NCI-H510A treated with DMSO at 0.1 percent for 48 hours (cell line): ENCODE measurements around the gene CASQ1.

Experiments
- DNase-seq: peaks from one replicate; lab custom pipeline; 2025; lab: John Stamatoyannopoulos, UW

CASQ1 gene

GRCh38 chr1:160189649-160190625 lies at the start of gene CASQ1:
Gene CASQ1, plus strand, starts transcription at chr1:160190575. Its CDS starts 177 bp downstream, at chr1:160190752.
- DNase-seq, result no peak

DNA sequence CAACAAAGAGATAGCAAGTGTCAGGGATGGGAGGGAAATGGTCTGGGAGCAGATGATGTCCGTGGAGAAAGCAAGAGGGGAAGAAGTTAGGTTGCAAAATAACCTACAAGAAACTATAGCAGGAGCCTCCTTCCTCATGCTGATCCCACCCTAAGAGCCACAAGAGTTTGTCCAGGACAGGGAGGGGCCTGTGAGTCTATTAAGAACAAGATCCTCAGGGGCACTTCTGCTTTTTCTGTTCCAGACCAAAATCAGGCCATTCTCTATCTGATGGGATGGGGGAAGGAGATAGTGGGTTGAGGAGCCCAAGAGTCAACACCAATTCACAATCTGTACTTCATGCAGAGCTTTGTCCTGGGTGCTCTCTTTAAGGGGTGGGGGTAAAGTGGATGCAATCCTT lies 46.7 kb upstream of the CASQ1 start:
- DNase-seq, result no peak

- DNase-seq, result no peak
Measured at GRCh38 chr1:160144921-160145320, 45.5 kb upstream of the CASQ1 start.

- no peak for DNase-seq
Measured at GRCh38 chr1:160146107-160146506, 44.3 kb upstream of the CASQ1 start.

DNA sequence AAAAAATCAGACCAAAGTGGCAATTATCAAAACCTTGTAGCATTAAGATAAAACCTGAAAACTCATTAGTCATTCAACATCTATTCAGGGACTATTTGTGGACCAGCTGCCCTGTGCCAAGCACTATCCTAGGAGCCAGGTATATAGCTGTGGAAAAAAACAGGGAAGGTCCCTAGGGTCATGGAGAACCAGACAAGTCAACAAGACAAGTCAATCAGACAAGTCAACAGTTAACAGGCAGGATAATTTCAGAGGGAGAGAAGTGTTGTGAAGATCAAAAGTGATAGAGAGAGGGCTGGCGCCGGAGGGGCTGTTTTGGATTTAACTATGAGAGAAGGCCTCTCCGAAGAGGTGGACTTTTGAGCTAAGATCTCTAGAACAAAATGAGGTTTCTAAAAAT lies 42.3 kb upstream of the CASQ1 start:
- DNase-seq, result no peak

DNA sequence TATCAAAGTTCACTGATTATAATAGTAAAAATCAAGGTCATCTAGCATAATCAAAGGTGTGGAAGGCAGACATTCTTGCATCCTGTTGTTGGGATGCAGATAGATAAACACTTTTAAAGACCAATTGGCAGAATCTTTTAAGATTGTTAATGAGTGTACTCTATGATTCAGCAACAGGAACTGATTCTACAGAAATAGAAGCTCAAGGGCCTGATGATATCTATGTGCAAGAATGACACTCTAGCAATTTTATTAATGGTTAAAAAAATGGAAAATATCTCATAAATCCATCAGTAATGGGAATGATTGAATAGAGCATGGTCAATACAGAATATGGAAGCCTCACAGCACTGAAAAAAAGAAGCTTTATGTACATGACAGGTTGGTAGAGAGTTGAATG lies 41.1 kb upstream of the CASQ1 start:
- no peak for DNase-seq

GRCh38 chr1:160149716-160150115 lies 40.7 kb upstream of the CASQ1 start:
- DNase-seq, result no peak

DNA sequence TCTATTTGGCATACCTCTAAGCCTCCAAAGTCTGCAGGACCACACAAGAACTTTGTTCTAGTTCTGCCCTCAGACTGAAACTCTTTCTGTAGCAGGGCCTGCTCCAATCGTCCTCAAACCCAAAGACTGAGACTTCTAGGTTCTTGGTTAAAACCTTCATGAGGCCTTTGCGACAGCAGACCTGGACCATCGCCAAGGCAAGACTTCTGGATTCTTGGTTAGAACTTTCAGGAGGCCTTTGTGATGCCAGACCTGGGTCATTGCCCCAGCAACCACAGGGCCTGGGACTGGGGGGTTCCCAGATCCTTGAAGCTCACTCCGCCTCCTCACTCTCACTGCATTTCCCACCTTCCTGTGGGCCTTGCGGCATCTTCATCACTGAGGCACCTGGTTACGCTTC lies 39.1 kb upstream of the CASQ1 start, which contains the start of gene ATP1A4:
Gene ATP1A4, plus strand, starts transcription at position 301 of the 400 bp plus-strand sequence. CDS start 438 bp downstream, outside the sequence.
- DNase-seq, result no peak

- DNase-seq, result no peak
Measured at GRCh38 chr1:160154790-160155189, 35.6 kb upstream of the CASQ1 start.

DNA sequence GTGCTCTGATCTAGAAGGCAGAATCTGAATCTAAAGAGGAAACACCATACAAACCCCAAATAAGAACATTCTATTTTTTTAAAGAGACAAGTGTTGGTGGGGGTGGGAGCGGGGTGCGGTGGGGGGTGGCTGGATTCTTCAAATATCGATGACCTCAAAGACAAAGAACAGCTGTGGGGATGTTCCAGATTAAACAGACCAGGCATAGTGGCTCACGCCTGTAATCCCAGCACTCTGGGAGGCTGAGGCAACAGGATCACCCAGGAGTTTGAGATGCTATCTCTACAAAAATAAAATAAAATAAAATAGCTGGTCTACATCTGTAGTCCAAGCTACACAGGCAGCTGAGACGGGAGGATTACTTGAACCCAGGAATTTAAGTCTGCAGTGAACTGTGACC lies 34.0 kb upstream of the CASQ1 start:
- DNase-seq, result no peak

DNA sequence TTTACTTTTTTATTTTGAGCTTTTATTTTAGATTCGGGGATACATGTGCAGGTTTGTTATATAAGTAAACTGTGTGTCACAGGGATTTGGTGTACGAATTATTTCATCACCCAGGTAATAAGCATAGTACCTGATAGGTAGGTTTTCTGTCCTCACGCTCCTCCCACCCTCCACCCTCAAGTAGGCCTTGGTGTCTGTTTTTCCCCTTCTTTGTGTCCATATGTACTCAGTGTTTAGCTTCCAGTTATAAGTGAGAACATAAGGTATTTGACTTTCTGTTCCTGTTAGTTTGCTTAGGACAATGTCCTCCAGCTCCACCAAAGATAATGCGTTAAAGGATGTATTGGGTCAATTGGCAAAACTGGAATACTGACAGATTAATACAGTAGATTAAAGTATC lies 33.2 kb upstream of the CASQ1 start:
- no peak for DNase-seq

DNA sequence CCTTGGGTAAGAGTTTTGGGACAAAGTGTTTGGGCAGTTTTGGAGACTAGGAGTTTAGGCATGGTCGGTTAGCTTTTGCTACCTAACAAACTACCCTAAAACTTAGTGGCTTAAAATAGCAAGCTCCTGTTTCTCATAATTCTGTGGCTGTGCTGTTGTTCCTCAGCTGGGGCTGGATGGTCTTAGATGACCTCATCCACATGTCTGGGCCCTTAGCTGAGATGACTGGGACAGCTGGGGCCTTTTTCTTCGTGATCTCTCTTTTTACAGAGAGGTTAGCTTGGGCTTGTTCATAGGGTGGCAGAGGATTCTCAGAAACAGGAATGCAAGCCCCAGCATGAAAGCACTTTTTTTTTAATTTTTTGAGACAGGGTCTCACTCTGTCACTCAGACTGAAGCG lies 32.3 kb upstream of the CASQ1 start:
- DNase-seq, result no peak

- no peak for DNase-seq
Measured at GRCh38 chr1:160158534-160158933, 31.8 kb upstream of the CASQ1 start.

DNA sequence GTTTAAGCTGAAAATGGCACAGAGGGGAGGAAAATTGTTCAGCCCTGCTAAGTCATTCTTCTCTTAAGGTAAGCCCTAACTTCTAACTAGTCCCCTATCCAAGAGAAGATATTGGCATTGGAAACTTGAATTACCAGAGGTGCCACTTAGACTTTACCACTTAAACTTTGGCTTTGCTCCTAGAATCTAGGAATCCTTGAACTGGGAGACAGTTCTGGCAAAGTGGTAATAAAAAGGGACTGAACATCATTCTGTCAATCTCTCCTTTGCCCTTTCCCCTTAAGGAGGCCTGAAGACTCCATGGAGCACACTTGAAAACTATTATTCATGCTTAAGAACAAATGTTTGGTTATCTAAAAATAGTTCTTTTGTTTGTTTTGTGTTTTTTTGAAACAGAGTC lies 30.5 kb upstream of the CASQ1 start:
- DNase-seq, result no peak

DNA sequence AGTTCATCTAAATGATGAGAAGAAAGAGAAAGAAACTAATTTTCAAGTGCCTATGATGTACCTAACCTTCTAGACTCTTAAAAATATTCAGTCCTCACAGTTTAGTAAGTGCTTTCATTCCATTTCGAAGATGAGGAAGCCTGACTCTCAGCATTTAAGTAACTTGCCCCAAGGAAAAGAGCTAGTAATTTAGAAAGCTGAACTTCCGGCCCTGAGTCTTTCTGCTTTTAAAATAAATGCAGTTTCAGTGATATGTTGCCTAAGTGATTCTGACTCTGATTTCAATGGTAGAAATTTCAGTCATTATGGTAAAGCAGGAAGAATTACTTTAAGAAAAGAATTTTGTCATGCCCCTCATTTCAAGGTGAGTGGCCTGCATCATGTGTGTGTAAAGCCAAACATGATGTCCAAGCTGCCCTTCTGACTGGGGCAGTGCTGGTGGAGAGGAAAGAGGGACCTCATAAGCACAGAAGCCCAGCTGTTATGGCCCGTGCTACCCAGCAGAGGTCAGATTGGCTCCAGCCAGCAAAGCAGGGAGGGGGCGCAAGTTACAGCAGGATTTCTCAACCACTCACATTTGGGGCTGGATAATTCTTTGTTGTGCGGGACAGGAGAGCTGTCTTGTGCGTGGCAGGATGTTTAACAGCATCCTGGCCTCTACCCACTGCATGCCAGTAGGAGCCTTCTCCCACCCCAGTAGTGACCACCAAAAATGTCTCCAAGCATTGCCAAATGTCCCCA lies 28.2 kb upstream of the CASQ1 start:
- DNase-seq, result no peak

DNA sequence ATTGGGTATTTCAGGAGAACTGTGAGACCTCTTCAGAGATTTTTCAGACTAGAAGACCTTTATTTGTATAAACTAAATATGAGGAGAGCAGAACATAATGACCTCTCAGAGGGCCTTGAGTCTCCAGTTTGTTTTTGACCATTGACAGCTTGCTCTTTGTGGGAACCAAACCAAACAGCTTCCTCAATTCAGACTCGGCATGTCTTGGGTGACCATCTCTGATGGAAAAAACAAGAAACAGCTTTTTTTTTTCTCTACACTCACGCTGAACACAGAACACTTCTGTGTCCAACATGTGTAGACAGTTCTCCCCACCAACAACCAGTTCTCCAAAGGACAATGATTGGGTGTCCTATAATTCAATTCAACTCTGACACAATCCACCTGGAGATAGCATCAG lies 27.4 kb upstream of the CASQ1 start:
- DNase-seq, result no peak

GRCh38 chr1:160163615-160164014 lies 26.8 kb upstream of the CASQ1 start:
- no peak for DNase-seq

DNA sequence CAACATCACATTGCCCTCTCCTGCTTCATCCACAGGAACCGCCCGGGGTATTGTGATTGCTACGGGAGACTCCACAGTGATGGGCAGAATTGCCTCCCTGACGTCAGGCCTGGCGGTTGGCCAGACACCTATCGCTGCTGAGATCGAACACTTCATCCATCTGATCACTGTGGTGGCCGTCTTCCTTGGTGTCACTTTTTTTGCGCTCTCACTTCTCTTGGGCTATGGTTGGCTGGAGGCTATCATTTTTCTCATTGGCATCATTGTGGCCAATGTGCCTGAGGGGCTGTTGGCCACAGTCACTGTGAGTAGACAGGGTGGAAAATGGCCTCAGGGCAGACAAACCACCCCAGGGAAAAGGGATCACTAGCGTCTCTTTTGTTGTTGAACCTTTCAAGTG lies 26.3 kb upstream of the CASQ1 start:
- DNase-seq, result no peak

GRCh38 chr1:160166166-160166868 lies 24.1 kb upstream of the CASQ1 start:
- no peak for DNase-seq

GRCh38 chr1:160167056-160167455 lies 23.3 kb upstream of the CASQ1 start:
- no peak for DNase-seq

- DNase-seq, result no peak
Measured at GRCh38 chr1:160167580-160167979, 22.8 kb upstream of the CASQ1 start.

DNA sequence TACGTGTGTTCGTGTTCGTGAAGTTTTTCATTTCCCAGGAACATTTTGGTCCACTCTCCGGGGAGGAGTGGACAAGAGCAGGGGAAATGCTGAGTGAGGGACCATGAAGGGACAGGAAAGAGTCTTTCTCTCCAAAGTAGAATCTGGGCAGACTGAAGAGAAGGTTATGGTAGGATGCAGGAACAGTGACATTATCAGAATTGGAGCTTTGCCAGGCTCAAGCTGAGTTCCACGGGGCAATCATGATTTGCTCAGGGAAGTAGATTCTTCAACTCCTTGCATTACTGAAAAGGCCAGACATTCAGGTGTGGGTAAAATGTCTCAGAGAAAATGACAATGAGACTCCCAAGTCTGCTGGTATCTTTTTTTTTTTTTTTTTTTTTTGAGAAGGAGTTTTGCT lies 22.4 kb upstream of the CASQ1 start:
- no peak for DNase-seq
